ENCODE results near the gene MAGI2.

- TF ChIP-seq CTCF (IDR thresholded peaks at IDR 0.05 in 4 of 5, conservative IDR thresholded peaks at IDR 0.05 in 1 of 5) (no peak), POLR2A (IDR thresholded peaks at IDR 0.05) (no peak)
These were observed 236.0 kb downstream of the MAGI2 start for GRCh38 chr7:79217468-79217867.
